PC-9 (cell line): ENCODE data around the gene USHBP1. TPM values are rescaled to one million over a fixed set of nuclear protein-coding genes. Genes with fewer than 3 reads are reported as not detected.
"Not testable (repeated sequence)": the region's sequence is repeated elsewhere in the genome, so short reads cannot be mapped to it uniquely, and the experiment has no call there.

Source experiments
- BruUV-seq: library from RNA; stranded (reverse); fragments of 400-500 nt; replicated peaks from 2 replicates; lab custom pipeline; 2021; lab: Mats Ljungman, UMichigan
- CTCF ChIA-PET: fragments of 300-600 bp; sonication (Branson Sonifier 250); formaldehyde crosslinking; loops from one replicate; lab custom pipeline; 2022; ENCODE audit warnings: antibody characterized with exemption; lab: Charles Lee
- POLR2A ChIA-PET: fragments of 300-600 bp; sonication (Branson Sonifier 250); formaldehyde crosslinking; loops from one replicate; lab custom pipeline; 2022; ENCODE audit warnings: antibody characterized with exemption; ENCODE audit not compliant: unreplicated experiment; lab: Charles Lee
- DNase-seq, 2 experiments: peaks; one replicate each; pipeline versions ENCODE4 v3.0.0 to v3.0.0-alpha.2; 2015 to 2022; ENCODE audit warnings: mixed read lengths in 1 of 2
- H2AFZ ChIP-seq: fragments of 200-600 bp; sonication (generic); 2 replicates; pipeline ENCODE4 v1.8.1; 2017; ENCODE audit warnings: antibody characterized with exemption
- H3F3A ChIP-seq: fragments of 200-600 bp; sonication (generic); 2 replicates; pipeline ENCODE4 v1.8.1; 2017; ENCODE audit warnings: antibody characterized with exemption, mild to moderate bottlenecking, low read depth; ENCODE audit not compliant: insufficient read depth
- H3K27ac ChIP-seq: fragments of 200-600 bp; sonication (generic); 2 replicates; pipeline ENCODE4 v1.6.1; 2016; ENCODE audit warnings: mixed run types
- H3K27me3 ChIP-seq: fragments of 200-600 bp; sonication (generic); 2 replicates; pipeline ENCODE4 v1.6.1; 2016; ENCODE audit warnings: low read depth, mixed run types; ENCODE audit not compliant: insufficient read depth
- H3K36me3 ChIP-seq: fragments of 200-600 bp; sonication (generic); 2 replicates; pipeline ENCODE4 v1.6.1; 2016; ENCODE audit warnings: low read depth, mixed run types
- H3K4me1 ChIP-seq: fragments of 200-600 bp; sonication (generic); replicated peaks from 2 replicates; pipeline ENCODE4 v1.6.1; 2016; ENCODE audit warnings: mixed run types; ENCODE audit not compliant: insufficient read depth
- H3K4me2 ChIP-seq: fragments of 200-600 bp; sonication (generic); 2 replicates; pipeline ENCODE4 v1.6.1; 2017; ENCODE audit warnings: mixed run types
- H3K4me3 ChIP-seq: fragments of 200-600 bp; sonication (generic); 2 replicates; pipeline ENCODE4 v1.6.1; 2016; ENCODE audit warnings: mixed run types
- H3K79me2 ChIP-seq: fragments of 200-600 bp; sonication (generic); 2 replicates; pipeline ENCODE4 v1.6.1; 2017; ENCODE audit warnings: low read depth, mixed run types
- H3K9me2 ChIP-seq: fragments of 200-600 bp; sonication (generic); 2 replicates; pipeline ENCODE4 v1.8.1; 2017; ENCODE audit warnings: mild to moderate bottlenecking; ENCODE audit not compliant: insufficient read depth
- H3K9me3 ChIP-seq: fragments of 200-600 bp; sonication (generic); 2 replicates; pipeline ENCODE4 v1.8.1; 2016; ENCODE audit warnings: low read depth; ENCODE audit not compliant: insufficient read depth
- H4K20me1 ChIP-seq: fragments of 200-600 bp; sonication (generic); 2 replicates; pipeline ENCODE4 v1.8.1; 2017; ENCODE audit not compliant: insufficient read depth
- EZH2 ChIP-seq: fragments of 200-600 bp; sonication (generic); IDR thresholded peaks from 2 replicates; pipeline ENCODE4 v1.8.0; 2017; ENCODE audit warnings: antibody characterized with exemption, low read depth
- intact Hi-C: fragments of 100-400 bp; cut with micrococcal nuclease; formaldehyde crosslinking; loops from one replicate; pipeline ENCODE4 v1.10.0; 2022; ENCODE audit not compliant: unreplicated experiment
- total RNA-seq: library from RNA; stranded (reverse); gene quantifications from 2 replicates; pipeline ENCODE4 v1.2.3, GENCODE V29; 2021
- TF ChIP-seq, protein P1 (sequence below): fragments of 200-600 bp; sonication (generic); conservative IDR thresholded peaks from 2 replicates; pipeline ENCODE4 v1.6.1; 2017; ENCODE audit warnings: mixed run types, antibody characterized with exemption, mild to moderate bottlenecking, moderate library complexity

Gene USHBP1
- total RNA-seq, 1 experiment from 2014 or later, result not detected

DNA sequence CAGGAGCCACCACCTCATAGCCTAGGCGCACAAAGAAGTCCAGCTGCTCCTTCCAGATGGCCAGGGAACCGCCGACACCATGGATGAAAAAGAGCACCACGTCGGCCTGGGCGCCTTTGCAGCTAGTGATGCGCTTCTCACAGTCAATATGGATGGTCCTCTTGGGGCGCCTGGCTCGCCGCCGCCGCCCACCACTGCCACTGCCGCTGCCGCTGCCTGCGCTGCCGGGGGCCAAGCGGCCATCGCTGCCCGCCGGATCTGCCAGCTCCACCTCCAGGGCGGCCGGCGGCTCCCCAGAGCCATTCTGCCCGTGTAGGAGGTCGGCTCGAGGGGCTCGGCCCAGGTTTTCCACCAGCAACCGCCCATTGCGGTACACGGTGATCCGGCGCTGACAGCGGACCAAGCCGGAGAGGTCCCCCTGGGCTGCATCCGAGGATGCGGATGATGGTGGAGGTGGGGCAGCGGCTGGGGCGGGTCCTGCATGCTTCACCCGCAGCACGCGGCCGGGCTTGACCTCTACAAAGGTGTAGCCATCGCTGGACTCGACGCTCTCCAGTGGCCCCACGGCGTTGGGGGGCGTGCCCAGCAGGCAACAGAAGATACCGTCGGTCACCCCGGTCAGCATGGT, 36.6 kb upstream of the USHBP1 start:
- Histone ChIP-seq H3K4me1 (peaks cover 42% of the 10 kb centered on the region), H3K27me3 (no peaks in the 10 kb centered on the region), H3K36me3 (no peaks in the 10 kb centered on the region; the same call in 1 of the 2 replicates), H3K9me3 (no peaks in the 10 kb centered on the region), H2AFZ (no peak overlapping the region), H3K4me2 (no peak overlapping the region), H4K20me1 (no peaks in the 10 kb centered on the region), H3K4me3 (no peak overlapping the region), H3F3A (peaks cover 49% of the 10 kb centered on the region), H3K9me2 (no peaks in the 10 kb centered on the region), H3K79me2 (peaks cover 35% of the 10 kb centered on the region), H3K27ac (no peak overlapping the region)
- BruUV-seq, result no TSS peak
- POLR2A ChIA-PET, result interaction anchor here (0.6 to 0.7 kb wide), 2 partner anchors 16 to 37 kb away, joined by 3 to 20 read pairs; no protein-coding TSS in a partner anchor
- TF ChIP-seq, protein P1, sequence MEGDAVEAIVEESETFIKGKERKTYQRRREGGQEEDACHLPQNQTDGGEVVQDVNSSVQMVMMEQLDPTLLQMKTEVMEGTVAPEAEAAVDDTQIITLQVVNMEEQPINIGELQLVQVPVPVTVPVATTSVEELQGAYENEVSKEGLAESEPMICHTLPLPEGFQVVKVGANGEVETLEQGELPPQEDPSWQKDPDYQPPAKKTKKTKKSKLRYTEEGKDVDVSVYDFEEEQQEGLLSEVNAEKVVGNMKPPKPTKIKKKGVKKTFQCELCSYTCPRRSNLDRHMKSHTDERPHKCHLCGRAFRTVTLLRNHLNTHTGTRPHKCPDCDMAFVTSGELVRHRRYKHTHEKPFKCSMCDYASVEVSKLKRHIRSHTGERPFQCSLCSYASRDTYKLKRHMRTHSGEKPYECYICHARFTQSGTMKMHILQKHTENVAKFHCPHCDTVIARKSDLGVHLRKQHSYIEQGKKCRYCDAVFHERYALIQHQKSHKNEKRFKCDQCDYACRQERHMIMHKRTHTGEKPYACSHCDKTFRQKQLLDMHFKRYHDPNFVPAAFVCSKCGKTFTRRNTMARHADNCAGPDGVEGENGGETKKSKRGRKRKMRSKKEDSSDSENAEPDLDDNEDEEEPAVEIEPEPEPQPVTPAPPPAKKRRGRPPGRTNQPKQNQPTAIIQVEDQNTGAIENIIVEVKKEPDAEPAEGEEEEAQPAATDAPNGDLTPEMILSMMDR, result no peak
- no peak for TF ChIP-seq EZH2
- intact Hi-C loops, result loop anchor here (10.0 kb wide), 1 partner anchor 586 kb away; the partner anchor contains the start of gene NWD1
- no peak for DNase-seq
- CTCF ChIA-PET, result no interaction called here

DNA sequence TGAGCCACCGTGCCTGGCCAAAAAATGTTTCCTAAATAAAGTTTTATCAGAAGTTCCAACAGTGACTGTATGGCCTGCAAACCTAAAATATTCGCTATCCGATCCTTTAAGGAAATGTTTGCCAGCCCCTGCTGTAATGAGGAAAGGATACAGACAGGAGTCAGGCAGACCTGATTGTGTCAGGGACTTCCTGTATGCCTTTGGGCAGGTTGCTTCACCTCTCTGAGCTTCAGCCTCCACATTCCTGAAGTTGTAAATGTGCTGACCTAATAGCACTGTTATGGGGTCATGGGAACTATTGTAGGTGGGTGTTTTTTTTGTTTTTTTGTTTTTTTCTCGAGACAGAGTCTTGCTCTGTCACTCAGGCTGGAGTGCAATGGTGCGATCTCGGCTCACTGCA, 32.4 kb upstream of the USHBP1 start:
- Histone ChIP-seq H2AFZ (no peak overlapping the region), H3K27ac (peak overlapping the region; percentile 57), H3K36me3 (no peaks in the 10 kb centered on the region; the same call in 1 of the 2 replicates), H3K4me3 (no peak overlapping the region), H3K4me1 (peaks cover 35% of the 10 kb centered on the region), H3F3A (peaks cover 63% of the 10 kb centered on the region), H3K4me2 (peak overlapping the region; percentile 17; the same call in 1 of the 2 replicates), H3K9me3 (no peaks in the 10 kb centered on the region), H3K27me3 (no peaks in the 10 kb centered on the region), H3K79me2 (peaks cover 48% of the 10 kb centered on the region), H4K20me1 (0 out of 2 replicates have a peak, but pooled peaks cover 5% of the 10 kb centered on the region), H3K9me2 (no peaks in the 10 kb centered on the region)
- POLR2A ChIA-PET, result no interaction called here
- no TSS peak for BruUV-seq
- TF ChIP-seq EZH2, result no peak
- TF ChIP-seq, protein P1, result no peak
- CTCF ChIA-PET, result interaction anchor here (0.6 to 0.7 kb wide), 3 partner anchors 29 to 512 kb away, joined by 3 to 11 read pairs (median 7); no protein-coding TSS in a partner anchor
- intact Hi-C loops, result loop anchor here (1.0 kb wide), 1 partner anchor 172 kb away; no protein-coding TSS in a partner anchor
- peak in 1 of 2 experiments; percentile 84 for DNase-seq

DNA sequence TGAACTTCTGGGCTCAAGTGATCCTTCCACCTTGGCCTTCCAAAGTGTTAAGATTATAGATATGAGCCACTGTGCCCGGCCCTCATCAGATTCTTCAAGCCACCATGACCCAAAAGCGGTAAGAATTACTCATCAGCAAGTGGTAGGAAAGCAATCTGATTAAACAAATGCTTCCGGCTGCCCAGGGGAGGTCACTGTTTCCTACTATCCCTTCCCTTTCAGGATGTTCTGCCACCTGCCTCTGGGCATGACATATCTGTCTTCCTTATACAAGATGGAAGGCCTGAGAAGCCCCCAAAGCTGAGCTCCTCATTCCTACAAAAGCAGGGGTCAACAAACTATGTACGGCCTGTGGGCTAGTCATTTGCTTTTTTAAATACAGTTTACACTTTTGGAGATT, 31.7 kb upstream of the USHBP1 start:
- CTCF ChIA-PET, result interaction anchor here (0.7 kb wide), 4 partner anchors 30 to 512 kb away, joined by 7 to 11 read pairs (median 10); no protein-coding TSS in a partner anchor
- peak overlapping the region; percentile 17; the same call in 1 of the 2 replicates for H3K4me2 ChIP-seq

DNA sequence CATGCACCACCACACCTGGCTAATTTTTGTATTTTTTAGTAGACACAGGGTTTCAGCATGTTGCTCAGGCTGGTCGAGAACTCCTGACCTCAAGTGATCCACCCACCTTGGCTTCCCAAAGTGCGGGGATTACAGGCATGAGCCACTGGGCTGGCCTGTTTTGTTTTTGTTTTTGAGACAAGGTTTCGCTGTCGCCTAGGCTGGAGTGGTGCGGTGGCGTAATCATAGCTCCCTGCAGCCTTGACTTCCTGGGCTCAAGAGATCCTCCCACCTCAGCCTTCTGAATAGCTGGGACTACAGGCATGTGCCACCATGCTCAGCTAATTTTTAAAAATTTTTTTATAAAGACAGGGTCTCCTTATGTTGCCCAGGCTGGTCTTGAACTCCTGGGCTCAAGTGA, 31.0 kb upstream of the USHBP1 start:
- POLR2A ChIA-PET, result not testable (repeated sequence)
- peak overlapping the region; percentile 57 for H3K27ac ChIP-seq

More for the DNA sequence above, 31.7 kb upstream of the USHBP1 start:
- Histone ChIP-seq H3K4me1 (peaks cover 37% of the 10 kb centered on the region), H3K27me3 (no peaks in the 10 kb centered on the region), H4K20me1 (0 out of 2 replicates have a peak, but pooled peaks cover 5% of the 10 kb centered on the region), H3K9me2 (no peaks in the 10 kb centered on the region), H3K27ac (peak overlapping the region; percentile 57), H2AFZ (no peak overlapping the region), H3F3A (peaks cover 63% of the 10 kb centered on the region), H3K4me3 (no peak overlapping the region), H3K79me2 (peaks cover 41% of the 10 kb centered on the region), H3K36me3 (no peaks in the 10 kb centered on the region; the same call in 1 of the 2 replicates), H3K9me3 (no peaks in the 10 kb centered on the region)
- no peak for TF ChIP-seq EZH2
- TF ChIP-seq, protein P1, result peak; percentile 53; the same call in 1 of the 2 replicates
- peak; percentile 41 to 86 for DNase-seq
- no TSS peak for BruUV-seq
- intact Hi-C loops, result loop anchor here (1.0 kb wide), 1 partner anchor 173 kb away; no protein-coding TSS in a partner anchor
- POLR2A ChIA-PET, result no interaction called here

More for the DNA sequence above, 31.0 kb upstream of the USHBP1 start:
- H3K4me2 ChIP-seq, result 0 out of 2 replicates have a peak overlapping the region, but pooled peaks have one; percentile 17
- H3K9me3 ChIP-seq, CTCF ChIA-PET, H3K9me2 ChIP-seq, BruUV-seq, H3K4me3 ChIP-seq, H4K20me1 ChIP-seq, H3K27me3 ChIP-seq, DNase-seq, H3K36me3 ChIP-seq, intact Hi-C loops, H2AFZ ChIP-seq: not testable (repeated sequence)
- peaks cover 68% of the 10 kb centered on the region for H3F3A ChIP-seq
- peaks cover 36% of the 10 kb centered on the region for H3K79me2 ChIP-seq
- H3K4me1 ChIP-seq, result peaks cover 37% of the 10 kb centered on the region
